Measurements from ENCODE around the gene CTAG2.

The CTAG2 gene

GRCh38 chrX:154607370-154607769 is 46.0 kb downstream of the CTAG2 start:
- in situ Hi-C loops (cut with HindIII; ENCODE audit: low sequenced_read_pairs), result no loop called here
- H3K4me3 ChIP-seq (ENCODE audit: low read depth, low read length), result no peak overlapping the region
- no peak for TF ChIP-seq CTCF (IDR thresholded peaks at IDR 0.05; ENCODE audit: low read depth, low read length, missing control alignments)
- DNase-seq (ENCODE audit: low read depth), result no peak

- DNase-seq (ENCODE audit: low read depth), result no peak
- TF ChIP-seq CTCF (IDR thresholded peaks at IDR 0.05; ENCODE audit: low read depth, low read length, missing control alignments), result no peak
- H3K4me3 ChIP-seq (ENCODE audit: low read depth, low read length), result no peak overlapping the region
- in situ Hi-C loops (cut with HindIII; ENCODE audit: low sequenced_read_pairs), result no loop called here
These were observed 47.8 kb downstream of the CTAG2 start for GRCh38 chrX:154605566-154605965.

- in situ Hi-C loops (cut with HindIII; ENCODE audit: low sequenced_read_pairs), result no loop called here
- DNase-seq (ENCODE audit: low read depth), result no peak
- TF ChIP-seq CTCF (IDR thresholded peaks at IDR 0.05; ENCODE audit: low read depth, low read length, missing control alignments), result no peak
These were observed 49.6 kb downstream of the CTAG2 start for GRCh38 chrX:154603438-154604430.

GRCh38 chrX:154602766-154603437 is 50.5 kb downstream of the CTAG2 start:
- no peak for TF ChIP-seq CTCF (IDR thresholded peaks at IDR 0.05; ENCODE audit: low read depth, low read length, missing control alignments)
- in situ Hi-C loops (cut with HindIII; ENCODE audit: low sequenced_read_pairs), result no loop called here
- H3K4me3 ChIP-seq (ENCODE audit: low read depth, low read length), result no peak overlapping the region
- no peak for DNase-seq (ENCODE audit: low read depth)

More at GRCh38 chrX:154603438-154604430, 49.6 kb downstream of the CTAG2 start:
- H3K4me3 ChIP-seq (ENCODE audit: low read depth, low read length), result no peak overlapping the region

- no peak for TF ChIP-seq CTCF (IDR thresholded peaks at IDR 0.05; ENCODE audit: low read depth, low read length, missing control alignments)
- DNase-seq (ENCODE audit: low read depth), result no peak
- no peak overlapping the region for H3K4me3 ChIP-seq (ENCODE audit: low read depth, low read length)
- in situ Hi-C loops (cut with HindIII; ENCODE audit: low sequenced_read_pairs), result no loop called here
These were observed 51.2 kb downstream of the CTAG2 start for GRCh38 chrX:154602226-154602625.

Measured in astrocyte of the cerebellum (primary cell).